Activated T-cell treated with anti-CD3 and anti-CD28 coated beads, Interleukin-2, amount 50 U/mL, for 4 hours (primary cell): ENCODE results near the gene HELZ2. TPM values are rescaled to one million over a fixed set of nuclear protein-coding genes. Genes with fewer than 3 reads are reported as not detected.

ENCODE experiments used
- ATAC-seq, 2 donors: fragments of 200-7000 bp; cut with Tn5 transposase; one replicate each; pipeline ENCODE4 v1.10.0; 2021
- DNase-seq: peaks from one replicate; pipeline ENCODE4 v3.0.0-alpha.2; 2020
- H3K27me3 Mint-ChIP-seq: one replicate; pipeline ENCODE4 v1.8.0; 2021; ENCODE audit warnings: low read depth, mixed read lengths
- H3K36me3 Mint-ChIP-seq: one replicate; pipeline ENCODE4 v1.8.0; 2022; ENCODE audit warnings: mixed read lengths; ENCODE audit not compliant: insufficient read depth
- H3K4me1 Mint-ChIP-seq: one replicate; pipeline ENCODE4 v1.8.0; 2021; ENCODE audit warnings: low read depth, mixed read lengths
- H3K4me3 Mint-ChIP-seq: one replicate; pipeline ENCODE4 v1.8.0; 2021; ENCODE audit warnings: mild to moderate bottlenecking, moderate library complexity, mixed read lengths
- H3K9me3 Mint-ChIP-seq: one replicate; pipeline ENCODE4 v1.8.0; 2021; ENCODE audit warnings: mixed read lengths
- total RNA-seq, 3 donors: library from RNA; stranded (reverse); gene quantifications; one replicate each; pipeline ENCODE4 v1.2.1, GENCODE V29; 2021

Gene HELZ2
- total RNA-seq, 3 donors from 2014 or later, result 7.4 to 11.9 (median 7.8) TPM

DNA sequence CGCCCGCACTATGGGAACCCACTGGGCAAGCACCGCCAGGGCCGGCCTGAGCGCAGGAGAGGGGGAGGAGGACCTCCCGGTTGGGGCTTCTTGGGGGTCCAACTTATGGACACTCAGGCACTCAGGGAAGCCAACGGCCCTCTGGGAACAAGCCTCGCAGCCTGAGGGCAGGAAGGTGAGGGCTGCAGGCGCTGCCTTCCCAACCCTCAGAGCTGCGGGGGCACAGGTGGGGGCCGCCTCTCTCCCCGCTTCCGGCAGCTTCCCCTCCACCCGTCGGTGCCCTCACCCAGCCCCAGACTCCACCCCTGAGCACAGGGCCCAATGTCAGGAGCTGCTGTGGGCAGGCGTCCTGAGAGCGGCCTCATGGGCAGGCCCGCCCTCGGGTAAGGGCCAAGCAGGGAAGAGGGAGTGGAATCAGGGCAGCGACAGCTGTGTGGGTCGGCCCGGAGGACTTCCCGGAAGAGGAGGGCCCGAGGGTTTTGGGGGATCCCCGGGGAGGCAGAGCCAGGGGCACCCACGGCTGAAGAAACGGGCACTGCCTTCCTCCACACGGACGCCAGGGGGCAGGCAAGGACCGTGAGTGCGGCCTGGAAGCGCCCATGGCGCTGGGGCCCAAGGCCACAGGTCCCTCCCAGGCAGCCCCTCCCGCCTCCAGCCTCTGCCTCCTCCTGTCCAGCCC lies 36.4 kb downstream of the HELZ2 start:
- H3K9me3 Mint-ChIP-seq, result no peaks in the 10 kb centered on the region
- peak; percentile 94 for ATAC-seq
- H3K4me3 Mint-ChIP-seq, result peak overlapping the region; percentile 64
- no peaks in the 10 kb centered on the region for H3K27me3 Mint-ChIP-seq
- peak; percentile 91 for DNase-seq
- no peaks in the 10 kb centered on the region for H3K36me3 Mint-ChIP-seq
- H3K4me1 Mint-ChIP-seq, result peaks cover 13% of the 10 kb centered on the region

DNA sequence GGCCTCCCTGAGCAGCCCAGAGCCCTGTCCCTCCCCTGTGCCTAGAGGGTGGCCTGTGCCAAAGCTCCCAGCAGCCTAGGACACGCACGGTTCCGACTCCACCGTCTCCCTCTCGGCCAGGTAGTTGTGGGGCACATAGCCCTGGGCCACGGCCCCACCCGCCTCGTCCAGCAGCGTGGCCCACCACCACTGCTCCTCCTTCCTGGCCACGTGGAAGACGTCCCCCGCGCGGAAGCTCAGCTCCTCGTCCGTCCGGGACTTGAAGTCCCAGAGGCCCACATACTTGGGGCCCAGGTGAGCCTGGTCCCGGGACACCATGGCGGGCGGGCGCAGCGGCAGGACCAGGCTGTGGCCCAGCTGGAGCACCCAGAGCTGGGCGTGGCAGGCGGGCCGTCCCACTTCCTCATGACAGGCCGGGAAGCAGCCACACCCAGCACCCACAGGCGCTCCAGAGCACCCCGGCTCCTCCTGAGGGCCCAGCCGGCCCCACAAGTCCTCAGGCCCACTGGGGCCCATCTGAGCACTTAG lies 37.0 kb downstream of the HELZ2 start, which contains the start of gene PTK6:
TSS of gene PTK6 (minus strand) at position 380 of the 528 bp plus-strand sequence. CDS start at position 318, 62 bp downstream.
- DNase-seq, result no peak
- ATAC-seq, result peak; percentile 9 to 19
- Mint-ChIP-seq H3K4me3 (peak within 1 kb of the TSS; percentile 64), H3K4me1 (peaks cover 13% of the 10 kb centered on the region), H3K9me3 (no peaks in the 10 kb centered on the region), H3K27me3 (no peaks in the 10 kb centered on the region), H3K36me3 (no peaks in the 10 kb centered on the region)

DNA sequence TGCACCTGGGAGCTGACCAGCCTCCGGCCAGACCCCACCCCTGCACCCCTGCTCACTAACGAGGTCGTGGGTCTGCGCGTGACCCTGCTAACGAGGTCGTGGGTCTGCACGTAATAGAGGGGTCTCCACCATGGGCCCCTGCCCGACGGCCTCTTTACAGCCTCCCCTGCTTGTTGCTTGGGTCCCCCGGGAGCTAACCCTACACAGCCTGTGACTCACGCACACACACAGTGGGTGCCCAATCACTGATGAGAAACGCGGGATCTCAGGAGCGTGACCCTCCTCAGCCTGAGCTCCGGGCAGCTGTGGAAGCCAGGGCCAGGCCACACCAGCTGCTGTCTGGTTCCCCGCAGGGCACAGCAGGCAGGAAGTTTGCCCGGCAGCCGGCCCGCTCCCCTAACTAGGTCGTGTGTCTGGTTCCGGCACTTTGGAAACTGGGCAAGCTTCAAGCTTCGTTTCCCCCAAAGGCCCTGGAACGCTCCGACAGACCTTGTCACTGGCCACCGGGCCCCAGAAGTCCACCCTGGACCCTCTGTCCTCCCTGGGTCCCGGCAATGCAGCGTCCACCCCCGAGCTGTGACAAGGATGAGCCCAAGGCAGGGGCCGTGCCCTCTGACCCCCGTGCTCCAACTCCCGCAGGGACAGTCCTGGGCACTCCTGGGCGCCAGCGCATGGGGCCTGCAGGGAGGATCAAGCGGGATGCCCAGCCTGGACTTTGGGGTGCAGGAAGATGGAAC lies 37.6 kb downstream of the HELZ2 start:
- H3K4me1 Mint-ChIP-seq, result peaks cover 13% of the 10 kb centered on the region
- no peaks in the 10 kb centered on the region for H3K9me3 Mint-ChIP-seq
- ATAC-seq (no peak), DNase-seq (peak; percentile 4)
- H3K27me3 Mint-ChIP-seq, result no peaks in the 10 kb centered on the region
- no peaks in the 10 kb centered on the region for H3K36me3 Mint-ChIP-seq
- no peak overlapping the region for H3K4me3 Mint-ChIP-seq

DNA sequence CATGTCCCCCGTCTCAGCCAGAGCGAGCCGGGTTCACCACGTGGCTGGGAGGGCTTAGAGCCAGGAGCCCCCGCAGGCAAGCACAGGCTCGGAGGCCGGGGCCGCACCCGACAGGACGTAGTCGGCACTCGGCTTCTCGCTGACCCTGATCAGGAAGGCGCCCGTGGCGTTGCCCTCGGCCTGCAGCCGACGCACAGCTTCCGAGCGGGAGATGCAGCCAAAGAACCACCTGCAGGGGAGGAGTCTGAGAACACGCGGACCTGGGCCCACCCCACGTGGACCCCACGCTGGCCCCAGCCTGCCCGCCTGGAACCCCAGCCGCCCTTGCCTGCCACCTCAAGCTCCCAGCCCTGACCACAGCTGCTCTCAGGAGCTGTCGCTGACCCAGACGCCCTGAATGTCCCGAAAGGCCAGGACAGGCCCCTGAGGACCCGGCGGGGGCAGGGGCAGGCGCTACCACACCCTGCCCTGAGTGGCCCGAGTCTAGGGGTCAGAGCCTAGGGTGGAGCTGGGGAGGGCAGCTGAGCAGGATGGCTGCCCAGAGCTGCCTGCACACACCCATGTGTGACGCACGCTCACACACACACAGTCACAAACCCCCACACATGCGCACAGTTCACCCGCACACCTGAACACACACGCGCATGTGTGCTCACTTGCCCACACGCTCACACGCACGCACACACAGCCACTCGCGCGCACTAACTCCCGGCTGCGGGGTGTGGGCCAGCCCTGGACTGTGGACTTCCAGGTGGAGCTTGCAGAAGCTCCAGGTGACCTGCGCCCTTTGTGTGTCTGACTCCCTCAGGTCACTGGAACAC lies 39.0 kb downstream of the HELZ2 start:
- Mint-ChIP-seq H3K36me3 (no peaks in the 10 kb centered on the region), H3K4me1 (peaks cover 12% of the 10 kb centered on the region), H3K4me3 (no peak overlapping the region), H3K9me3 (no peaks in the 10 kb centered on the region), H3K27me3 (no peaks in the 10 kb centered on the region)
- ATAC-seq, result no peak
- DNase-seq, result peak; percentile 5

DNA sequence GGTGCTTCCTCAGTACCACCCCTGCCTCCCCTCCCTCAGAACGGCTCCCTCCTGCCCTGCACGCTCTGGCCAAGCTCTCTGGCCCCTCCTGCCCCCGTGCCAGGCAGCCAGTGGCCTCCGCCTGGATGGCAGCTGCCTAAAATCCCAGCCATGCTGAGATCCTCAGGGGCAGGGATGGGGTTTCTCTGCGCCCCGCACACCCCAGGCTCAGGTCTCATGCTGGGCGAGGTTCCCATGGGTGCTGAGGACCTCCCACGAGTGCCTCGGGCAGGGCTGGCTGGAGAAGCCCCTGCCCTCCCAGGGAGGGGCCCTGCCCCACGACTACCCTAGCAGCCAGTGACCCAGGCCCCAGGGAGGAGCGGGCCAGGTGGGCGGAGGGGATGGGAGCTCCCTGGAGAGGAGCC lies 39.6 kb downstream of the HELZ2 start:
- DNase-seq, result no peak
- Mint-ChIP-seq H3K4me1 (peaks cover 11% of the 10 kb centered on the region), H3K9me3 (no peaks in the 10 kb centered on the region), H3K36me3 (no peaks in the 10 kb centered on the region), H3K27me3 (no peaks in the 10 kb centered on the region), H3K4me3 (no peak overlapping the region)
- ATAC-seq, result no peak

DNA sequence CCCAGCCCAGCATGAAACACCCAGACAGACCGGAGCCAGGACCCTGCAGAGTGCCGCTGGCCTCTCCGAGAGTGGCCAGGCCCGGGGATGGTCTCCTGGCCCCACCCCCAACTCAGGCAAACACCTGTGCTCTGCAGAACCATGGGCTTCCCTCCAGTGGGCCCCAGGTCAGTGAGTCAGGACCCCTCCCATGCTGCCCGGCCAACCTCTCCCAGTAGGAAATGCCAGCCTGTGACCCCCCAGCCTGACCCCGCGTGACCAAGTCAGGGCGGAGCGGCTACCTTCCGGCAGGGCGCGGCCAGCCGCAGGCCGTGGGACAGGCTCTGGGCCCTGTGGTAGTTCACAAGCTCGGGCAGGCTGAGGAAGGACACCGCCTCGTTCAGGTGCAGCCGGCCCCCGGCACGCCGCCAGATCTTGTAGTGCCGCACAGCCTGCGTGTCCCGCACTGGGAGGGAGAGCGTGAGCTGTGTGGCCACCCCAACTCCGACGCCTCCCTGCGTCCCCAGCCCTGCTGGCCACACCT lies 40.1 kb downstream of the HELZ2 start:
- no peak overlapping the region for H3K4me3 Mint-ChIP-seq
- DNase-seq, result no peak
- no peak for ATAC-seq

DNA sequence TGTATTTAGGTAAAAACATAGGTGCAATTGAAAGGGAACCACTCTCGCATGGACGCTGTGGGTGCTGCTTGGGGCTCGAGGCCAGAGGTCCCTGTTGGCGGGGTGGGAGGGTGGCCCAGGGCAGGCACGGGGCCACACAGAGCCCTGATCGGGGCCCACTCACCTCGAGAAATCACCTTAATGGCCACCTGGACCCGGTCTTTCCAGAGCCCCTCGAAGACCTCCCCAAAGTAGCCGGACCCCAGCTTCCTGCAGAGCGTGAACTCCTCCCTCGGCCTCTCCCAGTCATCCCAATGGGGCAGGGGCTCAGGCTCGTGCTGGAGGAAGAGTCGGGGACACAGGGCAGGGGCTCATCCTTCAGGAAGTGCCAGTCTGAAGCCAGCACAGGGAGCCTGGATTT lies 40.7 kb downstream of the HELZ2 start:
- H3K36me3 Mint-ChIP-seq, result no peaks in the 10 kb centered on the region
- no peak overlapping the region for H3K4me3 Mint-ChIP-seq
- H3K27me3 Mint-ChIP-seq, result no peaks in the 10 kb centered on the region
- DNase-seq, result no peak
- ATAC-seq, result no peak
- H3K4me1 Mint-ChIP-seq, result peaks cover 8% of the 10 kb centered on the region
- no peaks in the 10 kb centered on the region for H3K9me3 Mint-ChIP-seq

More for the DNA sequence above, 40.1 kb downstream of the HELZ2 start:
- Mint-ChIP-seq H3K27me3 (no peaks in the 10 kb centered on the region), H3K9me3 (no peaks in the 10 kb centered on the region), H3K4me1 (peaks cover 9% of the 10 kb centered on the region), H3K36me3 (no peaks in the 10 kb centered on the region)

DNA sequence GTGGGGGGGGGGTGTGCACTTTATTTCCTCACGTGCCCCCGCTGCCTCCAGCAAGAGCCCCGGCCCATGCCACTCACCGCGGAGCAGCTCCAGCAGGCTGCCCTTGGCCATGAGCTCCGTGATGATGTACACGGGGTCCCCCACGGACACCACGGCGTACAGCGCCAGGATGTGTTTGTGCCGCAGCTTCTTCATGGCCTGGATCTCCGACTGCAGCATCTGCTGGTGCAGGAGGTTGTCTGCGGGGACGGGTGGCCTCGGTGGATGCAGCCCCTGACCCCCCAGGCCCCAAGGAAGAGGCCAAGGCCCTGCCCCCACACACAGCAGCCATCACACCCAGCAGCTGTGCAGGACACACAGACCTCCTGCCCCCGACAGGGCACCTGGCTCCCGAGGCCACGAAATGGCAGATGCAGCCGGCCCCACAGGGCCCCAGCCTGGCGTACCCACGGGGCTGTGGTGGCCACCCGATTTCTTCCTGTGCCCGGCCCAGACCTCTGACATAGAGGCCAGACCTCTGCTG lies 41.5 kb downstream of the HELZ2 start:
- Mint-ChIP-seq H3K36me3 (no peaks in the 10 kb centered on the region), H3K4me1 (peaks cover 7% of the 10 kb centered on the region), H3K9me3 (no peaks in the 10 kb centered on the region), H3K27me3 (no peaks in the 10 kb centered on the region), H3K4me3 (no peak overlapping the region)
- no peak for ATAC-seq
- DNase-seq, result no peak

DNA sequence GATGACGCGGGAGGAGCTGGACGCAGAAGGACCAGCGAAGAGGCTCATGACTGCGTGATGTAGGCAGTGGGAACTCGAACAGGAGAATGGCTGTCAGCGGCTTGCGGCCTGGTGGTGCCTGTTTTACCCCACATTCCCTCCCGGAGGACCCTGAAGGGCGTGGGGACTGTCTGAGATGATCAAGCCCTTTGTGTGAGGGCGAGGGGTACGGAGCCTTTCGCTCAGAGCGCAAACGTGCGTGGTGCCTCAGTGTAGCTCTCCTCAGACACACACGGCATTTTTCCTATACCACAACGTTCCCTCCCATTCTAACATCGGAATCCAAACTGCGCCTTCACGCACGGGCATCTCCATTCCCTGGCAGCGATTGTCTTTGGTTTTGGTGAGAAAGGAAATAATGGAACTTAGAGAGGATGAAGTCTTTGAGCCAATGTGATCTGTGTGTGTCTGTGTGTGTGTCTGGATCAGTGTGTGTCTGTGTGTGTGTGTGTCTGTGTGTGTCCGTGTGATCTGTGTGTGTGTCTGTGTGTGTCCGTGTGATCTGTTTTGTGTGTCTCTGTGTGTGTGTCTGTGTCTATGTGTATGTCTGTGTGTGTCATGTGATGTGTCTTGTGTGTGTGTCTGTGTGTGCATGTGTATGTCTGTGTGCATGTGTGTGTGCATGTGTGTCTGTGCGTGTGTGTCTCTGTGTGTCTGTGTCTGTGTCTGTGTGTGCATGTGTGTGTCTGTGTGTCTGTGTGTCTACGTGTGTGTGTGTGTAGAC lies 42.2 kb downstream of the HELZ2 start:
- Mint-ChIP-seq H3K27me3 (no peaks in the 10 kb centered on the region), H3K4me3 (no peak overlapping the region), H3K36me3 (no peaks in the 10 kb centered on the region), H3K9me3 (no peaks in the 10 kb centered on the region), H3K4me1 (peaks cover 4% of the 10 kb centered on the region)
- ATAC-seq, result no peak
- DNase-seq, result no peak

DNA sequence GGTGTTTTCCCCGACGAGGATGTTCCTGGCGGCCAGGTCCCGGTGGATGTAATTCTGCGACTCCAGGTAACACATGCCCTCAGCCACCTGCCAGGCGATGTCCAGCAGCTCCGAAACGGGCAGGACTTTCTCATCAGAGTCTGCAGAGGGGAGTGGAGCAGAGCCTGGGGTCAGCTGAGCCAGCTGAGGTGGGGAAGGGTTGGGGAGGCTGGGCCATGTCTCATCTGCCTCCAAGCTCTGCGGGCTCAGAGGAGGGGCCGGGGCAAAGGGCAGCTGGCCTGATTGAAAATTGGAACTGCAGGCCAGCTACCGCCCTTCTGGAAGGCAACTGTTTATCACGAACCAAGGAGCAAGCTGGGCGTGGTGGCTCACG lies 43.3 kb downstream of the HELZ2 start:
- H3K4me3 Mint-ChIP-seq, result no peak overlapping the region
- no peaks in the 10 kb centered on the region for H3K9me3 Mint-ChIP-seq
- H3K4me1 Mint-ChIP-seq, result peaks cover 2% of the 10 kb centered on the region
- ATAC-seq (no peak), DNase-seq (no peak)
- H3K36me3 Mint-ChIP-seq, result no peaks in the 10 kb centered on the region
- H3K27me3 Mint-ChIP-seq, result no peaks in the 10 kb centered on the region

DNA sequence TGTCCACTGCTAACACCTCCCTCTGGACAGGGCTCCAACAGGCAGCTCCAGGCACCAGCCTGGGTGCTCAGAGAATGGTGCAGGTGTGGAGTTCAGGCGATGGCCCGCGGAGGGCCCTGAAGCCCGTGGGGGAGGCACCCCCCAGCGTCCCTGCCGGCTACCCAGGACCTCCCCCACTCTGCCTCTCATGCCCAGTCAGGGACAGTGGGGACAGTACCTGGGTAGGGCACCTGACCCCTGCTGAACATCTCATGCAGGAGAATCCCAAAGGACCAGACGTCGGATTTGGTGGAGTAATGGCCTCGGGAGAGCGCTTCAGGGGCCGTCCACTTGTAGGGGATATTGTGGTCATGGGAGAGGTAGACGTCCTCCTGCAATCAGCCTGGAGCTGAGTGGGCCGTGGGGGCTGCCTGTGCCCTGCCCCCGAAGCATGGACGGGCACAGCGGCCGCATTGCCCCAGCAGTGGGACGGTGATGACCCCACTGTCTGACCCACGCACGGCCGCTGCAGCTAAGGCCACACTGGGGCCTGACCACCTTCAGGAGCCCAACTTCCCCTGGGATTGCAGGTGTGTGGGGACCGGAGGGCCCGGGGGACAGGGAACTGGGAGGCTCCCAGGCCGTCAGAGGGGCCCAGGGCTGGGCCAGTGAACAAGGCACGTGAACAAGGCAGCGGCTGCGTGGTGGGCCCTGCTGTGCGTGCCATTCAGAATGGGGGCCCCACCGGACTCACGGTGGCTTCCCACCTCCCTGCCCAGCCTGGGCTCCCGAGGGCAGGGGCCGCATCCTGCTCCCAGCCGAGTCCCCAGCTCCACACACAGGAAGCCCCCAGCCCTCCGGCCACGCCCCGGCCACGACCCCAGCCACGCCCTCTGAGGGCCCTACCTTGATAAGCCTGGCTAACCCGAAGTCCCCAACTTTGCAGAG lies 43.9 kb downstream of the HELZ2 start:
- Mint-ChIP-seq H3K27me3 (no peaks in the 10 kb centered on the region), H3K36me3 (no peaks in the 10 kb centered on the region), H3K9me3 (no peaks in the 10 kb centered on the region), H3K4me3 (no peak overlapping the region), H3K4me1 (peaks cover 2% of the 10 kb centered on the region)
- DNase-seq, result no peak
- ATAC-seq, result no peak

DNA sequence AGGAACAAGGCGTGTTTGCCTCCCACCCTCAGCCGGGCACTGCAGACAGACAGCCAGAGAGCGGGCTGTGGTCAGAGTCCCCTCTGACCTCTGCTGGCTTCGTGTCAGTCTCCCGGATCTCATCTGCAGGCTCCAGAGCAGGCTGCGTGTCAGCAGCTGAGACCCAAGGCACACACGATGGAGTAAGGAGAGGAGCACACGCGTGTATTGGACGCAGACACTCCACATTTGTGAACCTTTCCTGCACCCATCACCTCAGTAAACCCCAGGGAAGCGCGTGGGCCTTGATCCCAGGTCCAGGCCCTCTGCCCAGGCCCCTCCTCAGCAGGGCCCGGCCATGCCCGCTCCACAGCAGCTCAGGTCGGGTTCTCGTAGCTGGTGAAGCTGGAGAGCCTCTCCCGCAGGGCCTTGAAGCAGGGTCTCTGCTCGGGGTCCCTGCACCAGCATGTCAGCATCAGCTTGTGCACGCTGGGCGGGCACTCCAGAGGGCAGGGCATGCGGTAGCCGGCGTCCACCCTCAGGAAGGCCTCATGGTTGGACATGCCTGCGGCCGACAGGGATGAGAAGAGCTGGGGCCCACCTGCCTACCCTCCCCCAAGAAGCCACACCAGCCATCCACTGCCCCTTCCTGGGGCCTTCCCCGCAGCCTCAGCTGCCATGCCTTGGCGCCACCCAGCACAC lies 44.7 kb downstream of the HELZ2 start:
- Mint-ChIP-seq H3K4me1 (peaks cover 4% of the 10 kb centered on the region), H3K9me3 (no peaks in the 10 kb centered on the region), H3K4me3 (no peak overlapping the region), H3K27me3 (no peaks in the 10 kb centered on the region), H3K36me3 (no peaks in the 10 kb centered on the region)
- no peak for DNase-seq
- ATAC-seq, result no peak
